CD4-positive, alpha-beta memory T cell (primary cell): Measurements from ENCODE around the gene RASSF7. TPM values are rescaled to one million over a fixed set of nuclear protein-coding genes. Genes with fewer than 3 reads are reported as not detected.
A peak's percentile ranks its signal among the peaks of the same experiment; 100 is the strongest.

Experiments
- CTCF ChIA-PET: fragments of 350-600 bp; sonication (Branson Sonifier 250); formaldehyde crosslinking; loops from one replicate; lab custom pipeline; 2021; ENCODE audit warnings: inconsistent platforms; ENCODE audit not compliant: partially characterized antibody; lab: Charles Lee
- POLR2A ChIA-PET: fragments of 350-600 bp; sonication (Branson Sonifier 250); formaldehyde crosslinking; loops from one replicate; lab custom pipeline; 2021; ENCODE audit not compliant: partially characterized antibody; lab: Charles Lee
- DNase-seq, 5 donors: peaks; one replicate each; pipeline versions ENCODE4 v3.0.0 to v3.0.0-alpha.2; 2020 to 2022; ENCODE audit warnings: mixed read lengths in 1 of 5
- H3K27ac ChIP-seq: one replicate; pipeline ENCODE4 v1.7.0; 2013; ENCODE audit warnings: low read depth, low read length
- H3K27me3 ChIP-seq: 2 replicates; pipeline ENCODE4 v1.7.0; 2013; ENCODE audit warnings: mild to moderate bottlenecking, low read length, moderate library complexity; ENCODE audit not compliant: insufficient read depth
- H3K36me3 ChIP-seq: 2 replicates; pipeline ENCODE4 v1.7.0; 2013; ENCODE audit warnings: mild to moderate bottlenecking, low read length, moderate library complexity; ENCODE audit not compliant: insufficient read depth
- H3K4me1 ChIP-seq: 2 replicates; pipeline ENCODE4 v1.7.0; 2013; ENCODE audit warnings: mild to moderate bottlenecking, low read length, moderate library complexity; ENCODE audit not compliant: insufficient read depth
- H3K4me3 ChIP-seq, 2 donors: one replicate each; pipeline ENCODE4 v1.7.0; 2013; ENCODE audit warnings: low read length in 2 of 2, mild to moderate bottlenecking in 1 of 2
- H3K9me3 ChIP-seq, 2 donors: one replicate each; pipeline ENCODE4 v1.7.0; 2013; ENCODE audit warnings: low read length in 2 of 2, control low read depth in 1 of 2; ENCODE audit not compliant: control insufficient read depth in 1 of 2
- H3K27ac Mint-ChIP-seq, 7 donors: one replicate each; pipeline ENCODE4 v1.8.0; 2020 to 2021; ENCODE audit warnings: mixed read lengths in 7 of 7, mild to moderate bottlenecking in 6 of 7, inconsistent platforms in 3 of 7, moderate library complexity in 3 of 7
- H3K27me3 Mint-ChIP-seq, 2 donors: one replicate each; pipeline ENCODE4 v1.8.0; 2020 to 2021; ENCODE audit warnings: mixed read lengths in 2 of 2
- H3K36me3 Mint-ChIP-seq, 2 donors: one replicate each; pipeline ENCODE4 v1.8.0; 2020 to 2021; ENCODE audit warnings: mixed read lengths in 2 of 2, inconsistent platforms in 1 of 2, mild to moderate bottlenecking in 1 of 2
- H3K4me1 Mint-ChIP-seq, 4 donors: one replicate each; pipeline ENCODE4 v1.8.0; 2020 to 2021; ENCODE audit warnings: mixed read lengths in 4 of 4, mild to moderate bottlenecking in 1 of 4
- H3K4me3 Mint-ChIP-seq, 8 donors: one replicate each; pipeline ENCODE4 v1.8.0; 2020 to 2021; ENCODE audit warnings: mixed read lengths in 8 of 8, mild to moderate bottlenecking in 7 of 8, moderate library complexity in 6 of 8, inconsistent platforms in 3 of 8
- H3K9me3 Mint-ChIP-seq, 8 donors: one replicate each; pipeline ENCODE4 v1.8.0; 2020 to 2021; ENCODE audit warnings: mixed read lengths in 8 of 8, mild to moderate bottlenecking in 5 of 8, inconsistent platforms in 3 of 8, moderate library complexity in 1 of 8
- intact Hi-C: fragments of 100-400 bp; cut with micrococcal nuclease; formaldehyde crosslinking; loops from one replicate; pipeline ENCODE4 v1.15.1; 2023
- polyA plus RNA-seq, 2 donors: library from polyadenylated mRNA; unstranded; fragments of 300-500 nt; fragmentation: Illumina TruSeq; gene quantifications; one replicate each; pipeline ENCODE4 v1.2.3, GENCODE V29; 2021
- total RNA-seq, 2 experiments: library from RNA; stranded (reverse); gene quantifications; one replicate each; pipeline ENCODE4 v1.2.3, GENCODE V29; 2021

The RASSF7 gene
- total and polyA plus RNA-seq, 4 experiments from 2014 or later, result 38.4 to 55.2 (median 48.2) TPM

GRCh38 chr11:577611-577894 lies 16.8 kb downstream of the RASSF7 start:
- Histone ChIP-seq H3K36me3 (peaks cover 6% of the 10 kb centered on the region), H3K9me3 (no peaks in the 10 kb centered on the region), H3K27me3 (no peaks in the 10 kb centered on the region), H3K27ac (peak overlapping the region; percentile 75), H3K4me3 (peak overlapping the region; percentile 76 to 85), H3K4me1 (peaks cover 58% of the 10 kb centered on the region)
- intact Hi-C loops, result no loop called here
- H3K4me1 Mint-ChIP-seq, result peaks cover 35 to 62% (median 48%) of the 10 kb centered on the region in 4 donors
- H3K27me3 Mint-ChIP-seq, result peaks cover 0 to 11% of the 10 kb centered on the region in 2 donors
- ChIA-PET CTCF (interaction anchor here (1.1 kb wide), 1 partner anchor 23 kb away, joined by 4 read pairs; no protein-coding TSS in a partner anchor), POLR2A (interaction anchor here (0.8 to 3.3 kb wide), 8 partner anchors 9 to 118 kb away, joined by 3 to 36 read pairs (median 4); partner anchors contain the start of genes DEAF1, HRAS, LRRC56 and TMEM80)
- H3K27ac Mint-ChIP-seq, result peak overlapping the region; percentile 41 to 92 (median 84)
- peak overlapping the region; percentile 84 to 92 (median 86) for H3K4me3 Mint-ChIP-seq
- H3K36me3 Mint-ChIP-seq, result peaks cover 7 to 14% of the 10 kb centered on the region in 2 donors
- DNase-seq, result peak in 1 of 5 donors; percentile 19
- H3K9me3 Mint-ChIP-seq, result no peaks in the 10 kb centered on the region

GRCh38 chr11:578276-579035 lies 17.7 kb downstream of the RASSF7 start:
- H3K36me3 ChIP-seq, result peaks cover 9% of the 10 kb centered on the region
- intact Hi-C loops, result no loop called here
- Mint-ChIP-seq H3K27me3 (peaks cover 0 to 11% of the 10 kb centered on the region in 2 donors), H3K36me3 (peaks cover 7 to 14% of the 10 kb centered on the region in 2 donors), H3K9me3 (no peaks in the 10 kb centered on the region), H3K4me3 (peak overlapping the region; percentile 60 to 92 (median 86)), H3K27ac (peak overlapping the region in 5 of 7 donors; percentile 31 to 84 (median 79)), H3K4me1 (peaks cover 35 to 62% (median 48%) of the 10 kb centered on the region in 4 donors)
- no peak overlapping the region for H3K4me3 ChIP-seq
- CTCF ChIA-PET, result interaction anchor here (1.1 to 1.3 kb wide), 2 partner anchors 23 to 148 kb away, joined by 3 to 4 read pairs; no protein-coding TSS in a partner anchor
- peaks cover 54% of the 10 kb centered on the region for H3K4me1 ChIP-seq
- no peaks in the 10 kb centered on the region for H3K9me3 ChIP-seq
- no peaks in the 10 kb centered on the region for H3K27me3 ChIP-seq
- POLR2A ChIA-PET, result interaction anchor here (0.8 to 2.5 kb wide), 6 partner anchors 10 to 117 kb away, joined by 3 to 15 read pairs (median 3); partner anchors contain the start of genes DEAF1 and TMEM80
- peak in 1 of 5 donors; percentile 0 for DNase-seq
- peak overlapping the region; percentile 75 for H3K27ac ChIP-seq

- Histone ChIP-seq H3K9me3 (no peaks in the 10 kb centered on the region), H3K4me3 (no peak overlapping the region), H3K36me3 (peaks cover 19% of the 10 kb centered on the region), H3K27me3 (no peaks in the 10 kb centered on the region), H3K4me1 (peaks cover 40% of the 10 kb centered on the region), H3K27ac (no peak overlapping the region)
- peaks cover 0 to 4% of the 10 kb centered on the region in 2 donors for H3K27me3 Mint-ChIP-seq
- peak overlapping the region in 1 of 7 donors; percentile 43 for H3K27ac Mint-ChIP-seq
- no peaks in the 10 kb centered on the region for H3K9me3 Mint-ChIP-seq
- peaks cover 26 to 51% (median 37%) of the 10 kb centered on the region in 4 donors for H3K4me1 Mint-ChIP-seq
- peaks cover 7 to 18% of the 10 kb centered on the region in 2 donors for H3K36me3 Mint-ChIP-seq
- POLR2A ChIA-PET, result interaction anchor here (1.6 kb wide), 1 partner anchor 19 kb away, joined by 3 read pairs; no protein-coding TSS in a partner anchor
- DNase-seq, result peak in 1 of 5 donors; percentile 24
- CTCF ChIA-PET, result no interaction called here
- H3K4me3 Mint-ChIP-seq, result peak overlapping the region in 5 of 8 donors; percentile 36 to 64 (median 53)
- intact Hi-C loops, result no loop called here
Measured at GRCh38 chr11:579830-580601, 19.2 kb downstream of the RASSF7 start.

GRCh38 chr11:581342-581741 lies 20.6 kb downstream of the RASSF7 start:
- Mint-ChIP-seq H3K9me3 (peaks cover 0 to under 1% (median 0%) of the 10 kb centered on the region in 8 donors), H3K27ac (peak overlapping the region in 2 of 7 donors; percentile 29 to 30), H3K36me3 (peaks cover 7 to 20% of the 10 kb centered on the region in 2 donors), H3K27me3 (no peaks in the 10 kb centered on the region), H3K4me1 (peaks cover 28 to 52% (median 34%) of the 10 kb centered on the region in 4 donors), H3K4me3 (peak overlapping the region in 3 of 8 donors; percentile 2 to 18 (median 9))
- Histone ChIP-seq H3K4me1 (peaks cover 37% of the 10 kb centered on the region), H3K36me3 (peaks cover 21% of the 10 kb centered on the region), H3K4me3 (no peak overlapping the region), H3K27ac (no peak overlapping the region), H3K9me3 (no peaks in the 10 kb centered on the region), H3K27me3 (no peaks in the 10 kb centered on the region)
- intact Hi-C loops, result no loop called here
- POLR2A ChIA-PET, result no interaction called here
- CTCF ChIA-PET, result interaction anchor here (0.5 kb wide), 1 partner anchor 168 kb away, joined by 3 read pairs; no protein-coding TSS in a partner anchor
- no peak for DNase-seq

GRCh38 chr11:581752-582151 lies 21.0 kb downstream of the RASSF7 start:
- H3K4me1 Mint-ChIP-seq, result peaks cover 29 to 56% (median 35%) of the 10 kb centered on the region in 4 donors
- H3K9me3 Mint-ChIP-seq, result peaks cover 0 to 2% (median 0%) of the 10 kb centered on the region in 8 donors
- H3K4me1 ChIP-seq, result peaks cover 41% of the 10 kb centered on the region
- peak in 1 of 5 donors; percentile 1 for DNase-seq
- H3K4me3 ChIP-seq, result no peak overlapping the region
- H3K36me3 ChIP-seq, result peaks cover 25% of the 10 kb centered on the region
- intact Hi-C loops, result no loop called here
- H3K27me3 Mint-ChIP-seq, result no peaks in the 10 kb centered on the region
- peaks cover 7 to 23% of the 10 kb centered on the region in 2 donors for H3K36me3 Mint-ChIP-seq
- POLR2A ChIA-PET, result no interaction called here
- H3K4me3 Mint-ChIP-seq, result peak overlapping the region in 1 of 8 donors; percentile 24
- H3K27me3 ChIP-seq, result no peaks in the 10 kb centered on the region
- no peak overlapping the region for H3K27ac ChIP-seq
- H3K27ac Mint-ChIP-seq, result no peak overlapping the region
- CTCF ChIA-PET, result interaction anchor here (0.5 kb wide), 1 partner anchor 167 kb away, joined by 3 read pairs; no protein-coding TSS in a partner anchor
- H3K9me3 ChIP-seq, result no peaks in the 10 kb centered on the region

- Mint-ChIP-seq H3K27ac (peak overlapping the region in 1 of 7 donors; percentile 12), H3K36me3 (peaks cover 17 to 39% of the 10 kb centered on the region in 2 donors), H3K9me3 (peaks cover 0 to 2% (median 0%) of the 10 kb centered on the region in 8 donors), H3K27me3 (no peaks in the 10 kb centered on the region), H3K4me3 (no peak overlapping the region), H3K4me1 (peaks cover 26 to 50% (median 27%) of the 10 kb centered on the region in 4 donors)
- no peak overlapping the region for H3K27ac ChIP-seq
- intact Hi-C loops, result no loop called here
- no peaks in the 10 kb centered on the region for H3K9me3 ChIP-seq
- ChIA-PET POLR2A (interaction anchor here (0.5 to 1.5 kb wide), 2 partner anchors 9 to 72 kb away, joined by 3 to 7 read pairs; partner anchors contain the start of gene PHRF1), CTCF (no interaction called here)
- peak in 1 of 5 donors; percentile 34 for DNase-seq
- H3K36me3 ChIP-seq, result peaks cover 35% of the 10 kb centered on the region
- peaks cover 33% of the 10 kb centered on the region for H3K4me1 ChIP-seq
- no peak overlapping the region for H3K4me3 ChIP-seq
- H3K27me3 ChIP-seq, result no peaks in the 10 kb centered on the region
Measured at GRCh38 chr11:584287-584686, 23.5 kb downstream of the RASSF7 start.
